Sigmoid colon (tissue), 7 donors: ENCODE measurements around the gene C11orf54. TPM values are rescaled to one million over a fixed set of nuclear protein-coding genes. Genes with fewer than 3 reads are reported as not detected.

Experiments
- DNase-seq: peaks from one replicate; pipeline ENCODE4 v3.0.0-alpha.2; 2019
- H3K27ac ChIP-seq, 4 donors: fragments of 200-600 bp; sonication (generic); one replicate each; pipeline ENCODE4 v1.5.1; 2016 to 2019; ENCODE audit warnings: mild to moderate bottlenecking in 1 of 4
- H3K27me3 ChIP-seq, 3 donors: fragments of 200-600 bp; sonication (generic); one replicate each; pipeline ENCODE4 v1.5.1; 2019; ENCODE audit warnings: mild to moderate bottlenecking in 1 of 3
- H3K36me3 ChIP-seq, 4 donors: fragments of 200-600 bp; sonication (generic); one replicate each; pipeline ENCODE4 v1.5.1; 2016 to 2019
- H3K4me1 ChIP-seq, 4 donors: fragments of 200-600 bp; sonication (generic); one replicate each; pipeline ENCODE4 v1.5.1; 2017 to 2019
- H3K4me3 ChIP-seq, 4 donors: fragments of 200-600 bp; sonication (generic); one replicate each; pipeline ENCODE4 v1.5.1; 2017 to 2019; ENCODE audit warnings: mild to moderate bottlenecking in 2 of 4, moderate library complexity in 1 of 4
- H3K9me3 ChIP-seq, 4 donors: fragments of 200-600 bp in 3 of 4; sonication (generic) in 3 of 4; one replicate each; pipeline versions ENCODE4 v1.5.1 to v1.6.1; 2013 to 2019
- EP300 ChIP-seq, 4 donors: sonication (generic); formaldehyde crosslinking; IDR thresholded peaks; one replicate each; pipeline ENCODE4 v1.6.1; 2017; ENCODE audit warnings: antibody characterized with exemption in 4 of 4
- POLR2A ChIP-seq, 2 donors: fragments of 450-650 bp; IDR thresholded peaks; one replicate each; pipeline ENCODE4 v1.6.1; 2016; ENCODE audit warnings: antibody characterized with exemption in 2 of 2, mild to moderate bottlenecking in 2 of 2, moderate library complexity in 2 of 2
- POLR2AphosphoS5 ChIP-seq, 4 donors: sonication (generic); formaldehyde crosslinking; IDR thresholded peaks; one replicate each; pipeline ENCODE4 v1.6.1; 2017; ENCODE audit warnings: antibody characterized with exemption in 4 of 4
- WGBS, 2 donors: extraction: QIAGEN DNeasy Blood & Tissue Kit; methylation state at CpG; one replicate each; pipeline ENCODE4 v1.1.7; 2013; 5-methylcytosine and 5-hydroxymethylcytosine counted together
- intact Hi-C: fragments of 100-400 bp; cut with DNase I; formaldehyde crosslinking; loops from one replicate; pipeline ENCODE4 v1.15.1; 2023
- polyA plus RNA-seq, 3 donors: library from polyadenylated mRNA; stranded (reverse); fragments of 200-250 nt; gene quantifications; one replicate each; pipeline ENCODE4 v1.2.3, GENCODE V29; 2013
- total RNA-seq, 4 donors: library from RNA; depleted of rRNA; stranded (reverse); fragments of >200 nt; gene quantifications; one replicate each; pipeline ENCODE4 v1.1.0, GENCODE V29; 2016
- TF ChIP-seq, protein P1 (sequence below), 4 experiments: fragments of 450-650 bp in 3 of 4; fragments of 200-600 bp in 1 of 4; IDR thresholded peaks; one replicate each; pipeline ENCODE4 v1.5.1; 2016 to 2019; ENCODE audit warnings: antibody characterized with exemption in 4 of 4, mild to moderate bottlenecking in 3 of 4, moderate library complexity in 2 of 4
- donor health status: healthy with polysubstance abuse.
- donor health status: Bipolar disorder and iron deficiency.
- donor health status: healthy.

C11orf54 gene
- total and polyA plus RNA-seq, 7 donors, result 23.7 to 82.8 (median 43.8) TPM

GRCh38 chr11:93732237-93732892 lies 9.1 kb upstream of the C11orf54 start:
- TF ChIP-seq POLR2AphosphoS5 (IDR thresholded peaks at IDR 0.05) (no peak), EP300 (IDR thresholded peaks at IDR 0.05) (no peak), POLR2A (IDR thresholded peaks at IDR 0.05) (no peak)
- TF ChIP-seq, protein P1, sequence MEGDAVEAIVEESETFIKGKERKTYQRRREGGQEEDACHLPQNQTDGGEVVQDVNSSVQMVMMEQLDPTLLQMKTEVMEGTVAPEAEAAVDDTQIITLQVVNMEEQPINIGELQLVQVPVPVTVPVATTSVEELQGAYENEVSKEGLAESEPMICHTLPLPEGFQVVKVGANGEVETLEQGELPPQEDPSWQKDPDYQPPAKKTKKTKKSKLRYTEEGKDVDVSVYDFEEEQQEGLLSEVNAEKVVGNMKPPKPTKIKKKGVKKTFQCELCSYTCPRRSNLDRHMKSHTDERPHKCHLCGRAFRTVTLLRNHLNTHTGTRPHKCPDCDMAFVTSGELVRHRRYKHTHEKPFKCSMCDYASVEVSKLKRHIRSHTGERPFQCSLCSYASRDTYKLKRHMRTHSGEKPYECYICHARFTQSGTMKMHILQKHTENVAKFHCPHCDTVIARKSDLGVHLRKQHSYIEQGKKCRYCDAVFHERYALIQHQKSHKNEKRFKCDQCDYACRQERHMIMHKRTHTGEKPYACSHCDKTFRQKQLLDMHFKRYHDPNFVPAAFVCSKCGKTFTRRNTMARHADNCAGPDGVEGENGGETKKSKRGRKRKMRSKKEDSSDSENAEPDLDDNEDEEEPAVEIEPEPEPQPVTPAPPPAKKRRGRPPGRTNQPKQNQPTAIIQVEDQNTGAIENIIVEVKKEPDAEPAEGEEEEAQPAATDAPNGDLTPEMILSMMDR (IDR thresholded peaks at IDR 0.05), result no peak
- H3K9me3 ChIP-seq, result no peaks in the 10 kb centered on the region
- no peaks in the 10 kb centered on the region for H3K27me3 ChIP-seq
- H3K27ac ChIP-seq, result no peak overlapping the region
- no peak overlapping the region for H3K4me3 ChIP-seq
- H3K4me1 ChIP-seq, result peaks cover 0 to 19% (median 3%) of the 10 kb centered on the region in 4 donors
- WGBS, 2 donors, result 22 to 65% methylated on average over 4 of the region's 4 CpGs
- peaks cover 56 to 100% (median 76%) of the 10 kb centered on the region in 4 donors for H3K36me3 ChIP-seq
- intact Hi-C loops, result no loop called here
- no peak for DNase-seq

GRCh38 chr11:93733474-93733873 lies 8.0 kb upstream of the C11orf54 start:
- Histone ChIP-seq H3K36me3 (peaks cover 52 to 100% (median 77%) of the 10 kb centered on the region in 4 donors), H3K4me1 (peaks cover 0 to 30% (median 13%) of the 10 kb centered on the region in 4 donors), H3K9me3 (no peaks in the 10 kb centered on the region), H3K4me3 (no peak overlapping the region), H3K27ac (no peak overlapping the region), H3K27me3 (no peaks in the 10 kb centered on the region)
- TF ChIP-seq EP300 (IDR thresholded peaks at IDR 0.05) (no peak), POLR2AphosphoS5 (IDR thresholded peaks at IDR 0.05) (no peak), POLR2A (IDR thresholded peaks at IDR 0.05) (no peak)
- TF ChIP-seq, protein P1 (IDR thresholded peaks at IDR 0.05), result no peak
- no peak for DNase-seq
- intact Hi-C loops, result no loop called here
- 40 to 58% methylated on average over 6 of the region's 6 CpGs for WGBS, 2 donors

GRCh38 chr11:93734427-93735222 lies 6.8 kb upstream of the C11orf54 start:
- Histone ChIP-seq H3K36me3 (peaks cover 52 to 96% (median 67%) of the 10 kb centered on the region in 4 donors), H3K4me1 (peaks cover 0 to 41% (median 24%) of the 10 kb centered on the region in 4 donors), H3K27me3 (no peaks in the 10 kb centered on the region), H3K4me3 (no peak overlapping the region), H3K27ac (no peak overlapping the region), H3K9me3 (no peaks in the 10 kb centered on the region)
- DNase-seq, result no peak
- TF ChIP-seq EP300 (IDR thresholded peaks at IDR 0.05) (no peak), POLR2AphosphoS5 (IDR thresholded peaks at IDR 0.05) (no peak), POLR2A (IDR thresholded peaks at IDR 0.05) (no peak)
- TF ChIP-seq, protein P1 (IDR thresholded peaks at IDR 0.05), result no peak
- intact Hi-C loops, result no loop called here
- WGBS, 2 donors, result 73 to 85% methylated on average over 1 of the region's 1 CpG

GRCh38 chr11:93735627-93736026 lies 5.8 kb upstream of the C11orf54 start:
- Histone ChIP-seq H3K27ac (no peak overlapping the region), H3K36me3 (peaks cover 47 to 86% (median 62%) of the 10 kb centered on the region in 4 donors), H3K4me1 (peaks cover 0 to 51% (median 34%) of the 10 kb centered on the region in 4 donors), H3K4me3 (no peak overlapping the region), H3K27me3 (no peaks in the 10 kb centered on the region), H3K9me3 (no peaks in the 10 kb centered on the region)
- WGBS, 2 donors, result 86 to 91% methylated on average over 1 of the region's 1 CpG
- no peak for DNase-seq
- intact Hi-C loops, result no loop called here
- TF ChIP-seq, protein P1 (IDR thresholded peaks at IDR 0.05), result no peak
- TF ChIP-seq EP300 (IDR thresholded peaks at IDR 0.05) (no peak), POLR2AphosphoS5 (IDR thresholded peaks at IDR 0.05) (no peak), POLR2A (IDR thresholded peaks at IDR 0.05) (no peak)
